Esophagus squamous epithelium (tissue), 4 donors: Measurements from ENCODE around the gene CHCHD3.

Experiments used
- POLR2A ChIP-seq, 4 donors: fragments of 450-650 bp; IDR thresholded peaks; one replicate each; pipeline ENCODE4 v1.6.1; 2017; ENCODE audit warnings: antibody characterized with exemption in 4 of 4, mild to moderate bottlenecking in 4 of 4, moderate library complexity in 3 of 4
- TF ChIP-seq, protein P1 (sequence below), 6 experiments: fragments of 450-650 bp in 4 of 6; fragments of 200-600 bp in 2 of 6; sonication (generic) in 2 of 6; IDR thresholded peaks; one replicate each; pipeline ENCODE4 v1.5.1; 2016 to 2019; ENCODE audit warnings: antibody characterized with exemption in 6 of 6, mild to moderate bottlenecking in 4 of 6, moderate library complexity in 4 of 6

- TF ChIP-seq, protein P1, sequence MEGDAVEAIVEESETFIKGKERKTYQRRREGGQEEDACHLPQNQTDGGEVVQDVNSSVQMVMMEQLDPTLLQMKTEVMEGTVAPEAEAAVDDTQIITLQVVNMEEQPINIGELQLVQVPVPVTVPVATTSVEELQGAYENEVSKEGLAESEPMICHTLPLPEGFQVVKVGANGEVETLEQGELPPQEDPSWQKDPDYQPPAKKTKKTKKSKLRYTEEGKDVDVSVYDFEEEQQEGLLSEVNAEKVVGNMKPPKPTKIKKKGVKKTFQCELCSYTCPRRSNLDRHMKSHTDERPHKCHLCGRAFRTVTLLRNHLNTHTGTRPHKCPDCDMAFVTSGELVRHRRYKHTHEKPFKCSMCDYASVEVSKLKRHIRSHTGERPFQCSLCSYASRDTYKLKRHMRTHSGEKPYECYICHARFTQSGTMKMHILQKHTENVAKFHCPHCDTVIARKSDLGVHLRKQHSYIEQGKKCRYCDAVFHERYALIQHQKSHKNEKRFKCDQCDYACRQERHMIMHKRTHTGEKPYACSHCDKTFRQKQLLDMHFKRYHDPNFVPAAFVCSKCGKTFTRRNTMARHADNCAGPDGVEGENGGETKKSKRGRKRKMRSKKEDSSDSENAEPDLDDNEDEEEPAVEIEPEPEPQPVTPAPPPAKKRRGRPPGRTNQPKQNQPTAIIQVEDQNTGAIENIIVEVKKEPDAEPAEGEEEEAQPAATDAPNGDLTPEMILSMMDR (IDR thresholded peaks at IDR 0.05) = no peak
- no peak for TF ChIP-seq POLR2A (IDR thresholded peaks at IDR 0.05)
Measured at GRCh38 chr7:132993377-132994013, 88.4 kb downstream of the CHCHD3 start.
